Stimulated activated CD4-positive, alpha-beta T cell treated with anti-CD3 and anti-CD28 coated beads, TNF-alpha, amount 100 ng/mL, for 4 hours (primary cell): ENCODE results near the gene SARM1.
A peak's percentile ranks its signal among the peaks of the same experiment; 100 is the strongest.

Source experiments
- DNase-seq, 3 experiments: peaks; one replicate each; pipeline ENCODE4 v3.0.0-alpha.2; 2020; ENCODE audit warnings: low read depth in 3 of 3

SARM1 gene

DNA sequence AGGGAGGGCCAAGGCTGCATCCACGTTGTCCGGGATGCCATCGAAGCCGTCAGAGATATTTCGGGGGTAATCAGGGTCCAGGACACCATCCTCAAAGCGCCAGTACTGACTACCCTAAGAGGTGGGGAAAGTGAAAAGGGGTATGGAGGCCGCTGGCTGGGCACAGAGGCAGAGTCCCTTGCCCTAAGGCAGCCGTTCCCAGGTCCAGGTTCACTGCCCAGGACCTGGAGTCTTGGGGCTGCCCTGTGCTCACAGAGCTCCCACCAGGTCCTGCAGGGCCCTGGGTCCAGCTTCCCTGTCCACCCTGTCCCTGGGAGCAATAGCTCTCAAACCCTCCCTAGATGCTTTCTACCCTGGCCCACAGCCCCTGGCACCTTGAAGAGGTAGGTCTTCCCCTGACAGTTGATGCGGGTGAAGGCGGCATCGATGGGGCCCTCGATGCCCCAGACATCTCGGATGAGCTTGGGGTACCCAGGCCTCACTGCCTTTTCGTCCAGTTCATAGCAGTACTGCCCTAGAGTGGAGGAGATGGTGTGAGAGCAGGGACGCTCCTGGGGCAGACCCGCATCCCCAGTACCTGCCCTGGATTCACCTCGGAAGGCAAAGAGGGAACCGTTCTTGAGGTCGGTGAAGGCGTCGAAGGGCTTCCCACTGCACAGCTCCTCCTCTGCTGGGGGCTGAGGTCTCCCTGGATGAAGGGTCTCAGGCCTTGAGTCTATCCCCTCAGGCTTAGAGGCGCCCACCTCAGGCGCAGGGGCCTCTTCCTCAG, 2.4 kb upstream of the SARM1 start:
- DNase-seq: no peak

DNA sequence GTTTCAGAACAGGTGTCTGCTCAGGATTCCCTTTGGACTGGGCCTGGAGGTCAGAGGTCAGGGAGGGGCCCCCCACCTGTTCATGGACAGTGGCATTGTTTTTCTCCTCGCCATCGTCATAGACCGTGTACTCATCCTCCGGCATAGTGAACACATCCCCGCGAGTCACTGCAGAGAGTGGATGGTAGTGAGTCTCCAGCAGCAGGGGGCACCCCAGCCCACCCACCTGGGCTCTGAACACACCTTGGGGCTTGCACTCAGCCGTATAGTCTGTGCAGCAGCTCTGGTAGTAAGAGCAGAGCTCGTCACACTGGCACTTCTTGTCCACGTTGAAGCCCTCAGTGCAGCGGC, 1.8 kb upstream of the SARM1 start:
- no peak for DNase-seq

DNA sequence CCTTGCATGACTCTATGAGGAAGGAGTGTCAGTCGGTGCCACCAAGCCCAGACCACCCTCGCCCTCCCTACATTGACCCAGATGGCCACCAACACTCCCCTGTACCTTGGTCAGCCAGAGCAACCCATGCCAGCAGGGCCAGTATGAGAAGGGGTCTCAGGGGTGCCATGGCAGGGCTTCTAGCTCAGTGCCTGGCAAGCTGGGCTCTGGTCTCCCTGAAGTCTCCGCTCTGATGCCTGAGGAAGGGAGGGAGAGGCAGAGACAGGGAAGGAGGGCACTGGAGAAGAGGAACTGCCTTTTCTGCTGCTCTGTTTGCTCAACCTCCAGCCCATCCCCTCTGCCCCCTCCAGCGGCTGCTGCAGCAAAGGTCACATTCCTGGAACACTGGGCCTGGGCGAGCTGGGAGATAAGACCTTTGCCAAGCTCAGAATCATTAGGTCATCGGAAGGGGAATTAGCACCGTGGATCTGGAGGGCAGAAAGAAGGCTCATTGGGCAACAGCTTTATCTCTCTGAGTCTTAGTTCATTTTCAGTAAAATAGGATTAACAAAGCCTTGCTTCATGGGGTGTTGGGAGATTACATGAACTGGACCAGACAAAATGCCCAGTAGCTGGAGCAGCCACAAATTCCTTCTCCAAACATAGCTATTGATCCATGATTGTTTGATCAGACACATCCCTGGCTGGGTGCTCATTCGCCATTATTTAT, 1.3 kb upstream of the SARM1 start, which contains the start of gene VTN:
Gene VTN (minus strand): TSS at position 273 of the 709 bp plus-strand sequence. CDS start 104 bp downstream, at position 169.
- no peak for DNase-seq

DNA sequence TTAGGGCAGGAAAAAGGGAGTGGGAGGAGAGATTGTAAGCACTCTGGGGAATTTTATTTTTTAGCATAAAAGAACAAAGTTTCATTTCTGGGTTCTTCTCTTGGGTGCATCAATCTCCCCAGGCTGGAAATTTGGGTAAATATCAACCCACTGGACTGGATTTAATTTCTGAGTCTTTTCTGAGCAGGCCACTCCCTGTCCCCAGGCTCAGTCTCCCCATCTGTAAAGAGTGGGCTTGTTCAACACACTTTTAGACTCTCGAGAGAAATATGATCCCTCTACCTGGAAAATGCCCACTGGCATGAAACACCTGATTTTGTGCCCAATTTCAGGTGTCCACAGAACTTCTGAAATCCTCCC, 770 bp upstream of the SARM1 start:
- no peak for DNase-seq

DNA sequence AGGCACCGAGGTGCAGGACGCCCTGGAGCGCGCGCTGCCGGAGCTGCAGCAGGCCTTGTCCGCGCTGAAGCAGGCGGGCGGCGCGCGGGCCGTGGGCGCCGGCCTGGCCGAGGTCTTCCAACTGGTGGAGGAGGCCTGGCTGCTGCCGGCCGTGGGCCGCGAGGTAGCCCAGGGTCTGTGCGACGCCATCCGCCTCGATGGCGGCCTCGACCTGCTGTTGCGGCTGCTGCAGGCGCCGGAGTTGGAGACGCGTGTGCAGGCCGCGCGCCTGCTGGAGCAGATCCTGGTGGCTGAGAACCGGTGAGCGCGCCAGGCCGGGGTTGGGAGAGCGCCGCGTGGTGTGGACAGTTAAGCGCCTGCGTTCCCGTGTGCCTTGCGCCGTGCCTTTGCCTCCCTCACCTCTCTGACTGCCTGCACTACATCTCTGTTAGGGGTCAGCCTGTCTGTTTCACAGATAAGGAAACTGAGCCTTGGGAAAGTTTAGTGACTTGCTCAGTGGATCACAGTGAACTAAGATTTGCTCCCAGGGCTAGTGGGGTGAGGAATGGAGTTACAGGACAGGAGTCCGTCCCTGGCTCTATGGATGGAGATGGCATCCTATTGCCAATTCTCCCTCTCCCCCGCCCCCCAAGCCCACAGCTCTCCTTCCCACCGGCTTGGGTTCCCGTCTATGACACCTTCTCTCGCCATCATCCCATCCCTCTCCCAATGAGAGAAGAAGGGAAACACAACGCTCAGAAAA, 880 bp downstream of the SARM1 start:
- DNase-seq: no peak

DNA sequence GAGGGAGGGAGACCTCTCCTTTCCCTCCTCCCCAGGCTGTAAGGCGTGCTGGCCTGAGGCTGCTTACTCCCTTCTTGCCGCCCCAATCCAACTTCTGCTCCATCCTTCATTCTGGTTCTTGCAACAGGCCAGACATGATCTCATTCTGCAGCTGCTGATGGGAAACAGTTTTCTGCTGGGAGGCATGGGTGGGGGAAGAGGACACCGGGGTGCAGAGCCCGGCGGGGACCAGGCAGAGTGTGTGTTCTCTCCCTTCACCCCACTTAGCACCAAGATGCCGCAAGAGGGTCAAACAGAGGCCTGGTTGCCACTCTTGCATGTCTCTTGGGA, 1.4 kb downstream of the SARM1 start:
- DNase-seq: no peak

DNA sequence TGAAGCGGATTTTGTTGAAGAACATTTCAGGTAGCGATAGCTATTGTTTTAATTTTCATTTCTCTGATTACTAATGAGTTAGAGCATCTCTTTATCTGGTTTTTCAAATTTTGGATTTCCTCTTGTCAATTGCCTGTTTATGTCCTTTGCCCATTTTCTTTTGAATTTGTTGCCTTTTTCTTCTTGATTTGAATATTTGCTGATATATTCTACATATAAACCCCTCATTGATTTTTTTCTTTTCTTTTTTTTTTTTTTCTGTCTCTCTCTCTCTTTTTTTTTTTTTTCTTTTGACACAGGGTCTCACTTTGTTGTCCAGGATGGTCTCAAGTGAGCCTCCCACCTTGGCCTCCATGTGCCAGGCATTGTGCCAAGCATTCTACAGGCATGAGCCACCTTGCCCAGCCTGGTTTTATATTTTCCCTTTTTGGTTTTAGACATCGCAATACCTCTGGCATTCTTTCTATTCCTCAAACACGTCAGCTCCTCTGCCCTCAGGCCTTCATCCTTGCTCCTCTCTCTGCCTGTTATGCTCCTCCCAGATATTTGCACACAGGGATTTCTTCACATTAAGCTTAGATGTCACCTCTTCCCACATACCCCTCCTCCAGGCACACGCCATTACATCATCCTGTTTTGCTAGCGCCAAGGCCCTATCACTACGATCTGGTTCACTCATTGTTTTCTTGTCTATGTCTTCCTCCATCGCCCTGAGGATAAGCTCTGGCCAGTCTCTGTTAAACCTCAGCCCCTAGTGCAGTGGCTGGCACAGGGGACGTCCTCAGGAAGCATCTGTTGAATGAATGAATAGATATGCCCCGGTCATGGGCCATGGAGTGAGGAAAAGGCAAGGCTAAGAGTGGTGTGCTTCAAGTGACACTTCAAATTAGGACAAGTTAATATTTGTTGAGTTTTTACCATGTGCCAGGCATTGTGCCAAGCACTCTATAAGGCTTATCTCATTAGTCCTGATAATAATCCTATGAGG, 8.6 kb downstream of the SARM1 start:
- no peak for DNase-seq

DNA sequence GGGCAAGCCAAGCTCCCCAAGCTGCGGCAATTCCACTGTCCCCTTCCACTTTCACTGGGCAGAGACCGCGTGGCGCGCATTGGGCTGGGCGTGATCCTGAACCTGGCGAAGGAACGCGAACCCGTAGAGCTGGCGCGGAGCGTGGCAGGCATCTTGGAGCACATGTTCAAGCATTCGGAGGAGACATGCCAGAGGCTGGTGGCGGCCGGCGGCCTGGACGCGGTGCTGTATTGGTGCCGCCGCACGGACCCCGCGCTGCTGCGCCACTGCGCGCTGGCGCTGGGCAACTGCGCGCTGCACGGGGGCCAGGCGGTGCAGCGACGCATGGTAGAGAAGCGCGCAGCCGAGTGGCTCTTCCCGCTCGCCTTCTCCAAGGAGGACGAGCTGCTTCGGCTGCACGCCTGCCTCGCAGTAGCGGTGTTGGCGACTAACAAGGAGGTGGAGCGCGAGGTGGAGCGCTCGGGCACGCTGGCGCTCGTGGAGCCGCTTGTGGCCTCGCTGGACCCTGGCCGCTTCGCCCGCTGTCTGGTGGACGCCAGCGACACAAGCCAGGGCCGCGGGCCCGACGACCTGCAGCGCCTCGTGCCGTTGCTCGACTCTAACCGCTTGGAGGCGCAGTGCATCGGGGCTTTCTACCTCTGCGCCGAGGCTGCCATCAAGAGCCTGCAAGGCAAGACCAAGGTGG, 9.8 kb downstream of the SARM1 start:
- no peak for DNase-seq

DNA sequence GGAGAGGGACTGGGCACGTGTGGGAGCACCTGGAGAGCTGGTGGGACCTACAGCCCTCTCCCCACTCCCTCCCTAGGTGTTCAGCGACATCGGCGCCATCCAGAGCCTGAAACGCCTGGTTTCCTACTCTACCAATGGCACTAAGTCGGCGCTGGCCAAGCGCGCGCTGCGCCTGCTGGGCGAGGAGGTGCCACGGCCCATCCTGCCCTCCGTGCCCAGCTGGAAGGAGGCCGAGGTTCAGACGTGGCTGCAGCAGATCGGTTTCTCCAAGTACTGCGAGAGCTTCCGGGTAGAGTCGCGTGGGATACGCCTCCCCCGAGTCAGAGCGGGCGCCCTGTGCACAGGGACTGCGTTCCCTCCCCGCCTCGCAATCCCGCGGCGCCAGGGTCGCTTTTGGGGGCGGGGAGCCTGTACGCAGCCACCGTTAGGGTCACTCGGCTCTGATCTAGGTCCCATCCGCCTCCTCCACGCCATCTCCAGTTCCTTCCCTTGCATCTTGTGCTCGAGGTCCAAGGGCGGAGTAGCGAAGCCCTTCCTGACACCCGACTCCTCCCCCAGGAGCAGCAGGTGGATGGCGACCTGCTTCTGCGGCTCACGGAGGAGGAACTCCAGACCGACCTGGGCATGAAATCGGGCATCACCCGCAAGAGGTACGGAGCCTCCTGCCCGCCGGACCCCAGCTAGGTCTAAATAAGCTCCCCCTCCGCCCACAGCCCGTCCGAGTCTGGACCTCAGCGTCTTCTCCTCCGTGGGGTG, 13.0 kb downstream of the SARM1 start:
- peak; percentile 34 to 47 (median 34) for DNase-seq

DNA sequence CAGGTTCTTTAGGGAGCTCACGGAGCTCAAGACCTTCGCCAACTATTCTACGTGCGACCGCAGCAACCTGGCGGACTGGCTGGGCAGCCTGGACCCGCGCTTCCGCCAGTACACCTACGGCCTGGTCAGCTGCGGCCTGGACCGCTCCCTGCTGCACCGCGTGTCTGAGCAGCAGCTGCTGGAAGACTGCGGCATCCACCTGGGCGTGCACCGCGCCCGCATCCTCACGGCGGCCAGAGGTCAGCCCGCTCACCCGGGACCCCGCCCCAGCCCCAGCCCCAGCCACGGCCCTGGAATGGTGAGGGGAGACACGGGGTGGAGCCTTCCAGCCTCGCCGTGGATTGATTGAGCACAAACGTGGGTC, 13.5 kb downstream of the SARM1 start:
- no peak for DNase-seq

DNA sequence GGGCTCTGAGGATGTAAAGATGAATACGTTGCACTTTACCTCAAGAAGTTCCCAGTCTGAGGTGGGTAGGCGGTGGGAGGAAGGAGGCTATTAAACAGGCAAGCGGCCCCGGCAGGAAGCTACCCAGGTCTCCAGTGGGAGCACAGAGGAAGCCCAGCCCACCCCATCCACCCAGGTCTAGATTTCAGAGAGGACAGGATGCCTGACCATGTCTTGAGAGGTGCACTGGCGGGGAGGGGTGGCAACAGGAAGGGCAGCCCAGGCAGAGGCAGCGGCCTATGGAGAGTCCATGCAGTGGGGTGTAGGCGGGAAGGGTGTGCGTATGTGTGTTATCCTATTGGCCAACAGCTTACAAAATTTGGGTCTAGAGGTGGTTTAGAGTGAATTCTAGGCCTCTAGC, 13.9 kb downstream of the SARM1 start:
- no peak for DNase-seq

DNA sequence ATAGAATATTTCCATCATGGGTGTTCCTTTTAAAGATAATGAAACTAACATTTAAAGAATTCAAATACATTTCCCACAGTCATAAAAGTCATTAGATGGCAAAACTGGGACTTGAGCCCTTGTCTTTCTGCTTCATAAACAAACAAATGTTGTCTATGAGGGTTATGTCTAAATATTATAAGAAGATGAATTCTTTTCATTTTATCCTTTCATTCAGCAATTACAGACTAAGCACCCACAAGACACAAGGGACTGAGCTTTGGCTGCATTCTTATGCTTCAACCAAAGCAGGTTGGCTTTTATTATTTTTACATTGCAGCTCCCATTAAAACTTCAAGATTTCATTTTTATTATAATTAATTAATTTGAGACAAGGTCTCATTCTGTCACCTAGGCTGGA, 14.9 kb downstream of the SARM1 start:
- no peak for DNase-seq

DNA sequence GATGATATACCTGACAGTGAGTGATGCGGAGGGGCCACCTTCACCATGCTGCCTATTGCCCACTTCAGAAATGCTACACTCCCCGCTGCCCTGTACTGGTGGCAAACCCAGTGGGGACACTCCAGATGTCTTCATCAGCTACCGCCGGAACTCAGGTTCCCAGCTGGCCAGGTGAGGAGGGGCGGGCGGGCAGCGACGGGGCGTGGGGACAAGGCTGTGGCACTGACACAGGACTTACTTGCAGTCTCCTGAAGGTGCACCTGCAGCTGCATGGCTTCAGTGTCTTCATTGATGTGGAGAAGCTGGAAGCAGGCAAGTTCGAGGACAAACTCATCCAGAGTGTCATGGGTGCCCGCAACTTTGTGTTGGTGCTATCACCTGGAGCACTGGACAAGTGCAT, 16.6 kb downstream of the SARM1 start:
- no peak for DNase-seq

DNA sequence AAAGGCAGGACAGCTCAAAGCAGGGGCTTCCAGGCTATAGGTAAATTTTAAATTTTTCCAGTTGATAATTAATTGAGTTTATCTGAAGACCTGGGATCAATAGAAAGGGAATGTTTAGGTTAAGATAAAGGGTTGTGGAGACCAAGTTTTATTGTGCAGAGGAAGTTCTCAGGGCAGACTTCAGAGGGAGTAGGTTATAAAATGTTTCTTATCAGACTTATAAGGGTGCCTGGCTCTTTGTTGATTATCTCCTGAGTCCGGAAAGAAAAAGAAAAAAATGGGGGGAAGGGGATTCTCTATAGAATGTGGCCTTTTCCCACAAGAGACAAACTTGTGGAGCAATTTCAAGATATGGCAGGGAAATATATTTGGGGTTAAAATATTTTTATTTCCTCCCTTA, 18.6 kb downstream of the SARM1 start:
- no peak for DNase-seq

DNA sequence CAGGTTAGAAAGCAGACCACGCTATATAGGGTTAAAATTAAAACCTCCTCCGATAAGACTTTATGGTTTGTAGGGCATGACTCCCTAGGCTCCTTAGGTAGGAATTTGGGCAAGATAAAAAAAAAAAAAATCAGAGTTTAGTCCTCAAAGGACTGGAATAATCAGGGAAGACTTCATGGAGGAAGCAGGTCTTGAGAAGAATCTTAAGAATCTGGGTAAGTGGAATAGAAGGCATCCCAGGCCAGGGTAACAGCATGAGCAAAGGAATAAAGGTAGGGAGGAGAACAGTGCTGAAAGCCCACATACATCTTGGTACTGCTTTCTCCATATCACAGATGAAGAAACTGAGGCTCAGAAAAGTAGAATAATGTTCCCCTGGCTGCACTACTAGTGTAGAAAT, 19.1 kb downstream of the SARM1 start:
- DNase-seq: no peak

DNA sequence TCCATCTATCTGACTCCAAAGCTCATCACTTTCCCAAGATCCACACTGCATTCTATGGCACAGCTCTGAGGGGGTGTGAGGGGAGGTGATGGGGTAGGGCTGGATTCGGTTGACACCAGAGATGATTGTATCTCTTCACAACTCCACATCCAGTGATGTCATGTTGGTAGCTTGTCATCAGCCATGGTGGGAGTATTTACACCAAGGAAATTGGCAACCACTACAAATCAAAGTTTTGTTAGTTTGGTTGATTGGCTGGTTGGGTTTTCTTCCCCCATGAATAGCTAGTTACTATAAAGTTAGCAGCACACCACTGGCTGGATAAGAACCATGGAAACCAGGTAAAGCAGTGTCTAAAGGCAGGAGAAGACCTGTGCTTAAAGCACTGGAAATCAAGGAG, 19.5 kb downstream of the SARM1 start:
- no peak for DNase-seq

DNA sequence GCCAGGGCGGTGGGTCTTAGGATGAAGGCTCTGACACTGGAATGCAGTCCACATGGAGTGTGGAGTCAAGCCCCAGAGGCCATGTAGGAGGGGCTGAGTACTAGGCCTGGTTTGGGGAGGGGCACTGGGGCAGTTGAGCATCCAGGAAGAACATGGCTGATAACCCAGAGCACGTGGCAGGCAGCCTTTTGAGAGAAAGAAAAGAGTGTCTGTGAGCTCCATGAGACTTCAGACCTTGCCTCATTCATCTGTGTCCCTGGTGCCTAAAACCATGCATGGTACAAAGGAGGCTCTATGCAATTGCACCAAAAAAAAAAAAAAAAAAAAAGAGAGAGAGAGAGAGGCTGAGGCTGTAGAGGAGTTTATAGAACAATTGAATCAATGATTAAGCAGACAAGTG, 19.9 kb downstream of the SARM1 start:
- no peak for DNase-seq

DNA sequence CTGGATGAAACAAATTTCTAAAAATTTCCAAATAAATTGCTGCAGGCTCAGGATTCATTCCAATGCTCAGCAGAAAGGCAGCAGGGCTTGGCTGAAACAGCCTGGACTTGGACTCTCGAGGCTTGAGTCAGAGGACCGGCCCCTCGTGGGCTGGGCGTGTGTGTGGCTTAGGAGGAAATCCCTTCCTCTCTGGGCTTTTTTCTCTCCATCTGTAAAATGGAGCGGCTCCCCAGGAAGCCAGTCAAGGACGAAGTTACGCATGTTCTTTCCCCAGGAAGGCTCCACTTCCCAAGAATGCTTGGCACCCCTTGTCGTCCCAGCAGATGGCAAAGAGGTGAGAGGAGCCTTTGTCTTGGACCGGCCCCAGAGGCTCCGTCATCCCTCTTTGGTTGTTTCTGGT, 21.0 kb downstream of the SARM1 start:
- DNase-seq: no peak

DNA sequence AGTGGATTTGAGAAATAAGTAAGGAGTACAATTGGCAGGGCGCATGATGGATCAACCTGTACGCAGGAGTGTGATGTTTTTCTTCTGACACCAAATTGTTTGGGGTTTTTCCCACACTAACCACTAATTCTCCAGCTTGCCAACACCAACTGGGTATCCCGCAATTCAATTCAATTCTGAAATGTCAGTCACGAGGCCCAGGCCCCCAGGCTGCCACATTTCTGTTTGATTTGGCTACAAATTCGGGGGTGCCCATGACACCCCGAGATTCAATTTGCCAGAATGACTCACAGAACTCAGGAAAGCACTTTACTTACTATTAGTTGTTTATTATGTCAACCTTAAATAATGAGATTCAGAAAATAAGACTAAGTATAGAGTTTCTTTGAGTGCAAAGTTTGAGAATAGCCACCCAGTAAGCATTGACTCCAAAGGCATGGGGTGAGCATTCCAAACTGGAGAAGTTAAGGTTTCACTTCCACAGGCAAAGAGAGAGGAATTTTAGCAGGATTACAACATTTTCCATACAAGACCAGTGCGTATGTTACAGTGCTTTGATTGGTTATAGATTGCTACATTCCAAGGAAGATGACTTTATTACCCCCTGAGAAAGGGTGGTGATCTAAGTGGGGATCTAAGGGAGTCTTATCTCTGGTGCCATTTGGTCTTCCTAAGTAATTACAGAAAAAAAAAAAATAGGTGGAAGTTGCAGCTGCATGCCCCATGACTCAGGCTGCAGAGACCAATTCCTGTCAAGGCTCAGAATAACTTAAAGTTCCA, 23.0 kb downstream of the SARM1 start:
- no peak for DNase-seq

DNA sequence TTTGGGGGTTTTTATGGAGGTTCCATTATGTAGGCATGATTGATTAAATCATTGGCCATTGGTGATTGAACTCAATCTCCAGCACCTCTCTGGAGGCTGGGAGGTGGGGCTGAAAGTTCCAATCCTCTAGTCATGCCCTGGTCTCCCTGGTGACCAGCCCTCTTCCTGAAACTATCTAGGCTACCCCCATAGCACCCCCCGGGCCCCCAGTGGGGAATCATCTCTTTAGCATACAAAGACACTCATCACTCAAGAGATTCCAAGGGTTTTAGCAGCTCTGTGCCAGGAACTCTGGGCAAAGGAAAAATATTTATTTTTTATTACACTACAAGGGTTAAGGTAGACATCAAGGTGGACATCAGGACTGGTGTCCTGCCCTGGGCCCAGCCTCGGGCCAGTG, 23.9 kb downstream of the SARM1 start:
- no peak for DNase-seq
